ENCODE measurements around the gene ZC3HAV1.
"Not testable (repeated sequence)": the region's sequence is repeated elsewhere in the genome, so short reads cannot be mapped to it uniquely, and the experiment has no call there.

ZC3HAV1 gene

DNA sequence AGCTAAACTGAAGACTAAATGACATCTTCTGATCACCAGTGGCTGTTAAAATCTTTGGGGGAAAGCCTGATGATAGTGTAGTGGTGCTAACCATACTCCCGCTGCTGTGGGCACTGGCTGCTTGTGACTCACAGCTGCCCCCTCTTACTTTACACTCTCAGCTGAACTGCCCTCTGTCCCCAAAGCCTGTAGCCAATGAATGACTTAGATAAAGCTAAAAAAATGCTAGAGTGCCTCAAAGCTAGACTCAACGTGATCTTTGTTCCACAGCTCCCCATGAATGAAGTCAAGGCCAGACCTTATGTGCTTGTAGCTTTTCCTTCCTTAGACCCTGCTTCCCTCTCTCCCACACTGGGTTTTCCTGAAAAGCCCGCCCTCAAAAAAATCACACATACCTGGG is 80.2 kb downstream of the ZC3HAV1 start:
- H3K27ac Mint-ChIP-seq: no peak overlapping the region
- H3K27me3 Mint-ChIP-seq (ENCODE audit: low read depth): no peaks in the 10 kb centered on the region
- H3K36me3 Mint-ChIP-seq (ENCODE audit: low read depth): peaks cover 69% of the 10 kb centered on the region
- no peaks in the 10 kb centered on the region for H3K9me3 Mint-ChIP-seq
- H3K4me3 Mint-ChIP-seq: no peak overlapping the region
- peaks cover 24% of the 10 kb centered on the region for H3K4me1 Mint-ChIP-seq (ENCODE audit: low read depth)
- no peak for DNase-seq (ENCODE audit: low spot score)

DNA sequence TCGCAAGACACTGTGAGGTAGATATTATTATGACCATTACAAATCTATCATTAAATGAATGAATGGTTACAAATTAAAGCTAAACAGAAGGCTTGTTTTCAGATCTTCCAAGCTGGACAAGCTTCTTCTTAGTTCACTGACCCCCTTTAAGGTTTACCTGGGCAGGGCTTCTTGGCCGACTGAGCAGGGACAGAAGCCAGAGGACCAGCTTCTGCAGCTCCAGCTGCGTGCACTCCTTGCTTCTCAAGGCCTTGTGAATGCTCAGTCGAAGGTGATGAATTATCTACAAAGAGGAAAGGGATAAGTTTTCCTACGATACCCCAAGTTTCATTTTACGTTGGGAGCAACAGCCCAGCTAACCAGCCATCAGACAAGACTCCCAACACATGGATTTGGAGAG is 83.0 kb downstream of the ZC3HAV1 start:
- Mint-ChIP-seq H3K36me3 (ENCODE audit: low read depth) (peaks cover 67% of the 10 kb centered on the region), H3K4me3 (no peak overlapping the region), H3K9me3 (no peaks in the 10 kb centered on the region), H3K27me3 (ENCODE audit: low read depth) (no peaks in the 10 kb centered on the region), H3K27ac (peak overlapping the region; percentile 19), H3K4me1 (ENCODE audit: low read depth) (peaks cover 16% of the 10 kb centered on the region)
- DNase-seq (ENCODE audit: low spot score): no peak

DNA sequence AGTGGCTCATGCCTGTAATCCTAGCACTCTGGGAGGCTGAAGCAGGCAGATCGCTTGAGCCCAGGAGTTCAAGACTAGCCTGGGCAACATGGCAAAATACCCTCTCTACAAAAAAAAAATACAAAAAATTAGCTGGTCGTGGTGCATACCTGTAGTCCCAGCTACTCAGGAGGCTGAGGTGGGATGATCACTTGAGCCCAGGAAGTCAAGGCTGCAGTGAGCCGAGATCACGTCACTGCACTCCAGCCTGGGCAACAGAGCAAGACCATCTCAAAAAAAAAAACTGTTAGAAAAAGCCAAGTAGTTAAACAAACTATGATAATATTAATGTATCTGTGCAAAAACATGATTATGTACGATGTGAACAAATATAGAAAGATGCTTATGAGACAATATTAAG is 83.7 kb downstream of the ZC3HAV1 start:
- peaks cover 62% of the 10 kb centered on the region for H3K36me3 Mint-ChIP-seq (ENCODE audit: low read depth)
- H3K9me3 Mint-ChIP-seq; H3K27ac Mint-ChIP-seq; H3K27me3 Mint-ChIP-seq (ENCODE audit: low read depth); H3K4me3 Mint-ChIP-seq; DNase-seq (ENCODE audit: low spot score): not testable (repeated sequence)
- peaks cover 14% of the 10 kb centered on the region for H3K4me1 Mint-ChIP-seq (ENCODE audit: low read depth)

- no peak overlapping the region for H3K27ac Mint-ChIP-seq
- peaks cover 6% of the 10 kb centered on the region for H3K4me1 Mint-ChIP-seq (ENCODE audit: low read depth)
- DNase-seq (ENCODE audit: low spot score): no peak
- no peaks in the 10 kb centered on the region for H3K9me3 Mint-ChIP-seq
- H3K36me3 Mint-ChIP-seq (ENCODE audit: low read depth): peaks cover 53% of the 10 kb centered on the region
- no peaks in the 10 kb centered on the region for H3K27me3 Mint-ChIP-seq (ENCODE audit: low read depth)
- H3K4me3 Mint-ChIP-seq: no peak overlapping the region
Measured at GRCh38 chr7:139023076-139023475, 86.4 kb downstream of the ZC3HAV1 start.

- H3K4me1 Mint-ChIP-seq (ENCODE audit: low read depth): peaks cover 7% of the 10 kb centered on the region
- H3K9me3 Mint-ChIP-seq: no peaks in the 10 kb centered on the region
- peaks cover 47% of the 10 kb centered on the region for H3K36me3 Mint-ChIP-seq (ENCODE audit: low read depth)
- no peaks in the 10 kb centered on the region for H3K27me3 Mint-ChIP-seq (ENCODE audit: low read depth)
- no peak overlapping the region for H3K27ac Mint-ChIP-seq
- no peak overlapping the region for H3K4me3 Mint-ChIP-seq
- no peak for DNase-seq (ENCODE audit: low spot score)
Measured at GRCh38 chr7:139022286-139022685, 87.2 kb downstream of the ZC3HAV1 start.

- Mint-ChIP-seq H3K36me3 (ENCODE audit: low read depth) (peaks cover 26% of the 10 kb centered on the region), H3K27ac (no peak overlapping the region), H3K4me1 (ENCODE audit: low read depth) (peaks cover 11% of the 10 kb centered on the region), H3K9me3 (no peaks in the 10 kb centered on the region), H3K27me3 (ENCODE audit: low read depth) (peaks cover 13% of the 10 kb centered on the region), H3K4me3 (no peak overlapping the region)
- no peak for DNase-seq (ENCODE audit: low spot score)
Measured at GRCh38 chr7:139018910-139019309, 90.6 kb downstream of the ZC3HAV1 start.

DNA sequence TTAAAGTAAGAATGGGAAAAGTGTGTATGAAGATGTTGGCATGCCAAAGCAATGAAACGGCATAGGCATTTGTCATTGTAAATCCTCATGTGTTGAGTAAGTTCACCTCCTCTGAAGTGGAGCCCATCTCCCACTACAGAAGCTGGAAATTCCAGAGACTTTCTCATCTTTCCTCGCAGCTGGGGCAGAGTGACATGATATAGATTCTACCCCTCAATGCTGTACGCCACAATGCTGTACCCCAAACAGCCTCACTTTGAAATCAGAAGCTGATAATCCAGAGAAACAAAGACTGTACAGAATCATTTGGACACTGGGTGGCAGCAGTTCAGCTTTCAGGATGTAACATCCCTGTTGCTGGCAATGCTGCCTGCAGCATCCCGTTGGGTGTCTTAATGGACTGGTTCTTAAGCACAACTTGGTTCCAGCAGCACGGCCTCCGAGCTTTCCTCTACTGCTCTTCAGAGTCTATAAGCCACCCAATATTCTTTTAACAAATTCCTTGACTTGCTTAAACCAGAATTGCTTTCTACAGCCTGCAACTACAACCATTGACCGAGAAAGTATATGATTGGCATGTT is 92.5 kb downstream of the ZC3HAV1 start:
- peaks cover 7% of the 10 kb centered on the region for H3K4me1 Mint-ChIP-seq (ENCODE audit: low read depth)
- DNase-seq (ENCODE audit: low spot score): peak; percentile 39
- peaks cover 14% of the 10 kb centered on the region for H3K36me3 Mint-ChIP-seq (ENCODE audit: low read depth)

DNA sequence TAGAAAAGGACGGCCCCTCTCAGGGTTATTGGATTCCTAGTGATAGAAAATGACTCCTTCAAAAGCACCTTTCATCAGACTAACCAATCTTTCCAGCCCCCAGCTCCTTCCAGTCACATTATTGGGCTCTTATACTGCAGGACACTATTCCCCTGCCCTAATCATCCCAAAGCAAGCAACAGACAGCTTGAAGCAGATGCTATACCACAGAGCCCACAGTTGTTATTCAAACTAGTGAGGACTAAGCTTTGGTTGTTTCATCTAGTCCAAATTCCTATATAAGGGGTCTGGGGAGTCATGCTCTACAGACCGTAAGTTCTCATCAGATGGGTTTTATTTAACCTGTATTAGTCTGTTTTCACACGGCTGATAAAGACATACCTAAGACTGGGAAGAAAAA is 98.1 kb downstream of the ZC3HAV1 start:
- Mint-ChIP-seq H3K27me3 (ENCODE audit: low read depth) (peaks cover 16% of the 10 kb centered on the region), H3K36me3 (ENCODE audit: low read depth) (peaks cover 2% of the 10 kb centered on the region), H3K4me1 (ENCODE audit: low read depth) (no peaks in the 10 kb centered on the region), H3K4me3 (no peak overlapping the region), H3K27ac (no peak overlapping the region), H3K9me3 (peaks cover 13% of the 10 kb centered on the region)
- no peak for DNase-seq (ENCODE audit: low spot score)

More for the DNA sequence above, 92.5 kb downstream of the ZC3HAV1 start:
- H3K27me3 Mint-ChIP-seq (ENCODE audit: low read depth): peaks cover 15% of the 10 kb centered on the region
- H3K9me3 Mint-ChIP-seq: peaks cover under 1% of the 10 kb centered on the region
- no peak overlapping the region for H3K4me3 Mint-ChIP-seq
- H3K27ac Mint-ChIP-seq: no peak overlapping the region

DNA sequence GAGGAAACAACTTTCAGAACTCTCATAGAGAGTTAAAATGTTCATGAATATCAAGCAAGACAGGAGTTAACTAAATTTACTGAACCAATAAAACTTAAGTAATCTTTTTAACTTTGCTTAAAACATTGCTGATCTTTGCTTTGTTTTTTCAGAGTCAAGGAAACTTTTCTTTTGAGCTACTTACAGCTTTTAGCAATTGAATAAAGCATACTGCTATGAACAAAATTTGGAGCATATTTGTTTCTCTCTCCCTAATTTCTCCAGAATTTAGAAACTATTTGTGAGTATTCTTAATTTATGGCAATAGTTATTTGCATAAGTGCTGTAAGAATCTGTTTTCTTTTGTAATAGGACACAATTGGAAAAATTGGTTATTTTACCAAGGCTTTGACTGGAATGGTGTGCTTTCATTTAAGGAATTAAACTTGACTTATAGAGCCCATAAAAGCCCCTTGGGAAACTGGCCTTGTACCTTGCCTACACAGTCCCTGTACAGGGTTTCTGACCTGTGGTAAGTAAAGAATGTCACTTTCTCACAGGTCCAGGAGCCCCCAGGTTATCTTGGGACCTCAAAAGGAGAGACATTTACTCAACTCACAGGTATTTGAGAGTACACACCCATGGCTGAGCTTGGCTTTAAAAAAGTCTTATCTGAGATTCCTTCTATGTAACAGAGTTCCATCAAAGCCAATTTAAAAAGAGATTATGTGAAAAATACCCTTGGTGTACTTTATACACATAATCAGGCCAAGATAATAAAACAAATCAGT is 105.0 kb downstream of the ZC3HAV1 start:
- DNase-seq (ENCODE audit: low spot score): no peak
- Mint-ChIP-seq H3K9me3 (peaks cover 34% of the 10 kb centered on the region), H3K27ac (no peak overlapping the region), H3K4me3 (no peak overlapping the region), H3K36me3 (ENCODE audit: low read depth) (peaks cover 2% of the 10 kb centered on the region), H3K4me1 (ENCODE audit: low read depth) (peaks cover 2% of the 10 kb centered on the region), H3K27me3 (ENCODE audit: low read depth) (peaks cover 13% of the 10 kb centered on the region)

DNA sequence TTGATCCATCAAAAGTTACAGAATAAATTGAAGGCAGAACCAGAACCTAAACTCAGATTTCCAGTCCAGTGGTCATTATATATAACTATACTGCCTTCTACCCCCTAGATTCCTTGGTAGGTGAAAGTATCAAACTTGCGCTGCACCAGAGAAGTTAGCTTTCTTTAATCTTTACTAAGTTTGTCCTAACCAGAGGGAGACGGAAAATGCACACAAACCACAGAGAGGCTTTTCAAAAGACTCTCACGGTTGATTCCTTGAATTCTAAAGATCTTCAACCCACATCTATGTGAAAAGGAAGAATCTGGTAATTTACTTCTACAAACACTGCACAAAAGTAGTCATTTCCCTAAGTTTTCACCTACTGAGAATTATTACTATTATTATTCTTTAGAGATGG is 110.1 kb downstream of the ZC3HAV1 start:
- no peak overlapping the region for H3K27ac Mint-ChIP-seq
- H3K27me3 Mint-ChIP-seq (ENCODE audit: low read depth): peaks cover 24% of the 10 kb centered on the region
- peaks cover 6% of the 10 kb centered on the region for H3K4me1 Mint-ChIP-seq (ENCODE audit: low read depth)
- H3K9me3 Mint-ChIP-seq: peaks cover 17% of the 10 kb centered on the region
- H3K36me3 Mint-ChIP-seq (ENCODE audit: low read depth): no peaks in the 10 kb centered on the region
- no peak overlapping the region for H3K4me3 Mint-ChIP-seq
- no peak for DNase-seq (ENCODE audit: low spot score)
